ENCODE results near the gene CDK7. TPM values are rescaled to one million over a fixed set of nuclear protein-coding genes. Genes with fewer than 3 reads are reported as not detected.

The CDK7 gene
- total RNA-seq, 6 experiments from 2014 or later = 6.0 to 10.0 (median 8.1) TPM

DNA sequence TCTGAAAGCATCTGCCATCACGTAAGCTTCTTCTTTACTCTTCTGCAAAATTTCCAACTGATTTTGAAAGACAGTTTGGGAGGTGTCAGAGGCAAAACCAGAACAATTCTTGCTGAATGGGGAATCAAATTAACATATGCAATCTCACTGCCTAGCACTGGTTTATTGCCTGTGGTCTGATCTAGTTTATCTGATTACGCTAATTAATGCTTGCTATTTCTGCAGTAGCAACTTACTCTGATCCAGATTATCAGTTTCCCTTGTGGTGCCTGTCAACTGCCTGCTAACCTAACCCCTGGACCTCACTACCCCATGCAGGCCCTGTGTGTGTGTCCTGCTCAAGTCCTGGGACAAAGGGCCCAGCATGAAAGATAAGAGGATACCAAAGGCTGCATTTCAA is 57.6 kb downstream of the CDK7 start:
- Histone ChIP-seq H3K27me3 (no peaks in the 10 kb centered on the region), H3K4me1 (no peaks in the 10 kb centered on the region), H3K36me3 (peaks cover 0 to 25% (median 12%) of the 10 kb centered on the region in 4 donors), H3K4me3 (no peak overlapping the region), H3K27ac (no peak overlapping the region), H3K9me3 (no peaks in the 10 kb centered on the region)
- WGBS (ENCODE audit: insufficient coverage, low coverage, low lambda C conversion rate, missing lambda C conversion rate) = 92% methylated on average over 1 of the region's 2 CpGs
- no peak for DNase-seq
- TF ChIP-seq, protein P1, sequence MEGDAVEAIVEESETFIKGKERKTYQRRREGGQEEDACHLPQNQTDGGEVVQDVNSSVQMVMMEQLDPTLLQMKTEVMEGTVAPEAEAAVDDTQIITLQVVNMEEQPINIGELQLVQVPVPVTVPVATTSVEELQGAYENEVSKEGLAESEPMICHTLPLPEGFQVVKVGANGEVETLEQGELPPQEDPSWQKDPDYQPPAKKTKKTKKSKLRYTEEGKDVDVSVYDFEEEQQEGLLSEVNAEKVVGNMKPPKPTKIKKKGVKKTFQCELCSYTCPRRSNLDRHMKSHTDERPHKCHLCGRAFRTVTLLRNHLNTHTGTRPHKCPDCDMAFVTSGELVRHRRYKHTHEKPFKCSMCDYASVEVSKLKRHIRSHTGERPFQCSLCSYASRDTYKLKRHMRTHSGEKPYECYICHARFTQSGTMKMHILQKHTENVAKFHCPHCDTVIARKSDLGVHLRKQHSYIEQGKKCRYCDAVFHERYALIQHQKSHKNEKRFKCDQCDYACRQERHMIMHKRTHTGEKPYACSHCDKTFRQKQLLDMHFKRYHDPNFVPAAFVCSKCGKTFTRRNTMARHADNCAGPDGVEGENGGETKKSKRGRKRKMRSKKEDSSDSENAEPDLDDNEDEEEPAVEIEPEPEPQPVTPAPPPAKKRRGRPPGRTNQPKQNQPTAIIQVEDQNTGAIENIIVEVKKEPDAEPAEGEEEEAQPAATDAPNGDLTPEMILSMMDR (IDR thresholded peaks at IDR 0.05) = no peak
- TF ChIP-seq POLR2A (IDR thresholded peaks at IDR 0.05) = no peak
- ATAC-seq = no peak
- intact Hi-C loops (cut with DNase I) = no loop called here

DNA sequence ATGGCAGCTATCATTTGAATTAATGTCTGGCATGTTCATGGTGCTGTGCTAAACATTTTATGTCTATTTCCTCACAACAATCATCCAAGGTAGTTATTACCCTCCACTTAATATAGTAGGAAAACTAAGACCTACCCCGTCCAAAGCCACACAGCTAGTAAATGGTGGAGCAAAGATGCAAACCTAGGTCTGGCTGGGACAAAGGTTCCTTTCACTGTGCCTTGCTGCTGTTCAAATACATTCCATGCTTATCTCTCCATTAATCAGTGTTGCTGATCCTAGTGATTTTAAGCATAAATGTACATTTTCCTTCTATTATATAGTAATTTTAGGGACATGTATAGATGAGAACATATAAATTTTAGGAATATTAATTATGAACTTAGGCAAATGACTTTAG is 59.2 kb downstream of the CDK7 start:
- Histone ChIP-seq H3K36me3 (peaks cover 0 to 24% (median 12%) of the 10 kb centered on the region in 4 donors), H3K9me3 (no peaks in the 10 kb centered on the region), H3K4me3 (no peak overlapping the region), H3K27me3 (no peaks in the 10 kb centered on the region), H3K27ac (no peak overlapping the region), H3K4me1 (no peaks in the 10 kb centered on the region)
- ATAC-seq = no peak
- TF ChIP-seq POLR2A (IDR thresholded peaks at IDR 0.05) = no peak
- TF ChIP-seq, protein P1 (IDR thresholded peaks at IDR 0.05) = no peak
- WGBS (ENCODE audit: insufficient coverage, low coverage, low lambda C conversion rate, missing lambda C conversion rate) = 44% methylated on average over 1 of the region's 1 CpG
- intact Hi-C loops (cut with DNase I) = no loop called here
- DNase-seq = no peak

DNA sequence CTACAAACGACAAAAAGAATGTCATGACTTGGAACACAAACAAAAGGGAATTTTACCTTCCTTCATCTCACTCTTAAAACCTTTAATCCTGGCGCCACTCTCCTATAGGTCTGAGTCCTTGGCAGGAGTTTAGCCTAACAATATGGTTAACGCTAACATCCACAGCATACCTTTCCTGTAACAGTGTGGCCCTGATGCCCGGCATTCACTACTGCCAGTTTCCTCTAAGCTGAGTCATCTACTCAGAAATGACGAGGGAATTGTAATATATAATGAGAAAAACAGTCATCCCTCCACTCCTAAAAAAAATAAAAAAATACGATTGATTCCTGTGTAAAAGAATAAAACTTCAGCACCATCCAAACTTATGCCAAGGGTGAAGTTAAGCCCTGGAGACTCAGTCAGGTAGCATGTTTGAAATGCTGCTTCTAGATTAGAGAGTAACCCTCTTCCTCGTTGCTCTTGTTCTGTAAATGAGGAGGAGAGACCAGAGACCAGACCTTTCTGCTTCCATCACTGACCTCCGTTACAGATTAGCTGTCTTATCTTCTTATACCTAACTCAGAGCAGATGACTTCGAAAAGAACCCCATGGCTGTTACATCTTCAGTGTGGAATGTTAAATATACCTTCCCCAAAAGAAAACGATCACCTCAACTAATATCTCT is 60.5 kb downstream of the CDK7 start:
- H3K27me3 ChIP-seq = no peaks in the 10 kb centered on the region
- H3K9me3 ChIP-seq = no peaks in the 10 kb centered on the region
- whole genome bisulfite sequencing (ENCODE audit: insufficient coverage, low coverage, low lambda C conversion rate, missing lambda C conversion rate) = 74% methylated on average over 7 of the region's 10 CpGs
- peaks cover 0 to 30% (median 15%) of the 10 kb centered on the region in 4 donors for H3K36me3 ChIP-seq
- intact Hi-C loops (cut with DNase I) = no loop called here
- TF ChIP-seq, protein P1 (IDR thresholded peaks at IDR 0.05) = no peak
- no peak for TF ChIP-seq POLR2A (IDR thresholded peaks at IDR 0.05)
- ATAC-seq (no peak), DNase-seq (no peak)
- no peaks in the 10 kb centered on the region for H3K4me1 ChIP-seq
- H3K27ac ChIP-seq = no peak overlapping the region
- no peak overlapping the region for H3K4me3 ChIP-seq

DNA sequence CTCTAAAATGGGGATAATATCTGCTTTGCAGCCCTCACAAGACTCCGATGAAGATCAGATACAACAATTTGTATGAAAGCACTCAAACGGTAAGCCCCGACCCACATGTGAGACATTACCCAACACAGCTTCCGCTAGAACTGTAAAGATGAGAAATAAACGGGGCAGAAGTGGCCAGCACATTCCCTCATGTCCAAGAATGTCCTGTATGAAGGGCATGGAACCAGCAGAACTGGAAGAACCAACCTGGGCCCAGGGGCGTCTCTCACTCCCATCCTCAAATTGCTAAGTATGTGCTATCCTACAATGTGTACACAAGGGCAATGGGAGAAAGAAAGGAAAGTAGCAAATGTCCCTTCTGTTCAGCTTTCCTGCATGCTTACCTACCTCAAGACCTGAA is 64.9 kb downstream of the CDK7 start:
- H3K27me3 ChIP-seq = no peaks in the 10 kb centered on the region
- H3K27ac ChIP-seq = no peak overlapping the region
- intact Hi-C loops (cut with DNase I) = no loop called here
- DNase-seq (no peak), ATAC-seq (no peak)
- TF ChIP-seq, protein P1 (IDR thresholded peaks at IDR 0.05) = no peak
- no peak for TF ChIP-seq POLR2A (IDR thresholded peaks at IDR 0.05)
- peaks cover 0 to 18% (median 5%) of the 10 kb centered on the region in 4 donors for H3K36me3 ChIP-seq
- H3K4me3 ChIP-seq = no peak overlapping the region
- no peaks in the 10 kb centered on the region for H3K4me1 ChIP-seq
- H3K9me3 ChIP-seq = no peaks in the 10 kb centered on the region
- WGBS (ENCODE audit: insufficient coverage, low coverage, low lambda C conversion rate, missing lambda C conversion rate) = 70% methylated on average over 4 of the region's 6 CpGs
